Ovary (tissue), 3 donors: ENCODE measurements around the gene LGSN.

Experiments
- EP300 ChIP-seq: sonication (generic); formaldehyde crosslinking; IDR thresholded peaks from one replicate; pipeline ENCODE4 v1.6.1; 2017; ENCODE audit warnings: antibody characterized with exemption
- POLR2A ChIP-seq: fragments of 450-650 bp; IDR thresholded peaks from one replicate; pipeline ENCODE4 v1.6.1; 2017; ENCODE audit warnings: antibody characterized with exemption, mild to moderate bottlenecking, moderate library complexity
- TF ChIP-seq, protein P1 (sequence below), 3 donors: fragments of 450-650 bp in 2 of 3; fragments of 200-600 bp in 1 of 3; IDR thresholded peaks; one replicate each; pipeline versions ENCODE4 v1.5.1 to v1.8.0; 2016 to 2022; ENCODE audit warnings: antibody characterized with exemption in 3 of 3, mild to moderate bottlenecking in 1 of 3
- donor health status: DM: no; HTN: no; CAD: no.

DNA sequence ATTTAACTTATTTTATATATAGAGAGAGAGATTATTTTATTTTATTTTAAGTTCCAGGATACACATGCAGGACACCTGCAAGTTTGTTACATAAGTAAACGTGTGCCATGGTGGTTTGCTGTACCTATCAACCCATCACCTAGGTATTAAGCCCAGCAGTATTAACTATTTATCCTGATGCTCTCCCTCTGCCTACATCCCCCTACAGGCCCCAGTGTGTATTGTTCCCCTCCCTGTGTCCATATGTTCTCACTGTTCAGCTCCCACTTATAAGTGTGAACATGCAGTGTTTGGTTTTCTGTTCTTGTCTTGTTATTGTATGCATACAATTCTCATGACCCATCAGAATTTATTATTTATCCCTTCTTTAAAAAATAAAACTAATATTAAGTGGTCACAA is 73.9 kb downstream of the LGSN start:
- TF ChIP-seq EP300 (no peak), POLR2A (no peak)
- TF ChIP-seq, protein P1, sequence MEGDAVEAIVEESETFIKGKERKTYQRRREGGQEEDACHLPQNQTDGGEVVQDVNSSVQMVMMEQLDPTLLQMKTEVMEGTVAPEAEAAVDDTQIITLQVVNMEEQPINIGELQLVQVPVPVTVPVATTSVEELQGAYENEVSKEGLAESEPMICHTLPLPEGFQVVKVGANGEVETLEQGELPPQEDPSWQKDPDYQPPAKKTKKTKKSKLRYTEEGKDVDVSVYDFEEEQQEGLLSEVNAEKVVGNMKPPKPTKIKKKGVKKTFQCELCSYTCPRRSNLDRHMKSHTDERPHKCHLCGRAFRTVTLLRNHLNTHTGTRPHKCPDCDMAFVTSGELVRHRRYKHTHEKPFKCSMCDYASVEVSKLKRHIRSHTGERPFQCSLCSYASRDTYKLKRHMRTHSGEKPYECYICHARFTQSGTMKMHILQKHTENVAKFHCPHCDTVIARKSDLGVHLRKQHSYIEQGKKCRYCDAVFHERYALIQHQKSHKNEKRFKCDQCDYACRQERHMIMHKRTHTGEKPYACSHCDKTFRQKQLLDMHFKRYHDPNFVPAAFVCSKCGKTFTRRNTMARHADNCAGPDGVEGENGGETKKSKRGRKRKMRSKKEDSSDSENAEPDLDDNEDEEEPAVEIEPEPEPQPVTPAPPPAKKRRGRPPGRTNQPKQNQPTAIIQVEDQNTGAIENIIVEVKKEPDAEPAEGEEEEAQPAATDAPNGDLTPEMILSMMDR (IDR thresholded peaks at IDR 0.05), result no peak
